Measurements from ENCODE around the gene IPO11. TPM values are rescaled to one million over a fixed set of nuclear protein-coding genes. Genes with fewer than 3 reads are reported as not detected.
"Not testable (repeated sequence)": the region's sequence is repeated elsewhere in the genome, so short reads cannot be mapped to it uniquely, and the experiment has no call there.

The IPO11 gene
- total and polyA plus RNA-seq, 12 donors, result 7.8 to 39.3 (median 32.5) TPM

DNA sequence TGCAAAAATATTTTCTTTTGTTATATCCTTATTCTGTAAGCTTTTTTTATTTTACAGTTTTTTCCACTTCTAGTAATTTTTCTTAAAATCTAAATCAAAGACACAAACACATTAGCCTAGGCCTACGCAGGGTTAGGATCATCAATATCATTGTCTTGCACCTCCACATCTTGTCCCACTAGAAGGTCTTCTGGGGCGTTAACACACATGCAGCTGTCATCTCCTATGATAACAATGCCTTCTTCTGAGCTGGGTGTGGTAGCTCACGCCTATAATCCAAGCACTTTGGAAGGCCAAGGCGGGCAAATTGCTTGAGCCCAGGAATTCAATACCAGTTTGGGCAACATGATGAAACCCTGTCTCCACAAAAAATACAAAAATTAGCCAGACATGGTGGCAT is 87.2 kb downstream of the IPO11 start:
- H3K9me3 ChIP-seq, result no peaks in the 10 kb centered on the region
- H3K4me1 ChIP-seq, result peaks cover 0 to 5% (median 0%) of the 10 kb centered on the region in 9 donors
- no peak overlapping the region for H3K27ac ChIP-seq
- TF ChIP-seq, protein P1, sequence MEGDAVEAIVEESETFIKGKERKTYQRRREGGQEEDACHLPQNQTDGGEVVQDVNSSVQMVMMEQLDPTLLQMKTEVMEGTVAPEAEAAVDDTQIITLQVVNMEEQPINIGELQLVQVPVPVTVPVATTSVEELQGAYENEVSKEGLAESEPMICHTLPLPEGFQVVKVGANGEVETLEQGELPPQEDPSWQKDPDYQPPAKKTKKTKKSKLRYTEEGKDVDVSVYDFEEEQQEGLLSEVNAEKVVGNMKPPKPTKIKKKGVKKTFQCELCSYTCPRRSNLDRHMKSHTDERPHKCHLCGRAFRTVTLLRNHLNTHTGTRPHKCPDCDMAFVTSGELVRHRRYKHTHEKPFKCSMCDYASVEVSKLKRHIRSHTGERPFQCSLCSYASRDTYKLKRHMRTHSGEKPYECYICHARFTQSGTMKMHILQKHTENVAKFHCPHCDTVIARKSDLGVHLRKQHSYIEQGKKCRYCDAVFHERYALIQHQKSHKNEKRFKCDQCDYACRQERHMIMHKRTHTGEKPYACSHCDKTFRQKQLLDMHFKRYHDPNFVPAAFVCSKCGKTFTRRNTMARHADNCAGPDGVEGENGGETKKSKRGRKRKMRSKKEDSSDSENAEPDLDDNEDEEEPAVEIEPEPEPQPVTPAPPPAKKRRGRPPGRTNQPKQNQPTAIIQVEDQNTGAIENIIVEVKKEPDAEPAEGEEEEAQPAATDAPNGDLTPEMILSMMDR (IDR thresholded peaks at IDR 0.05), result no peak
- no peak overlapping the region for H3K4me3 ChIP-seq
- WGBS, 2 donors, result 95 to 97% methylated on average over 4 of the region's 4 CpGs
- H3K36me3 ChIP-seq, result peaks cover 0 to 71% (median 3%) of the 10 kb centered on the region in 9 donors
- intact Hi-C loops (cut with DNase I), result loop anchor here in 1 of 10 donors (5.0 kb wide), 1 partner anchor 1108 kb away; no protein-coding TSS in a partner anchor
- no peaks in the 10 kb centered on the region for H3K27me3 ChIP-seq
- no peak for DNase-seq
- no peak for ATAC-seq

DNA sequence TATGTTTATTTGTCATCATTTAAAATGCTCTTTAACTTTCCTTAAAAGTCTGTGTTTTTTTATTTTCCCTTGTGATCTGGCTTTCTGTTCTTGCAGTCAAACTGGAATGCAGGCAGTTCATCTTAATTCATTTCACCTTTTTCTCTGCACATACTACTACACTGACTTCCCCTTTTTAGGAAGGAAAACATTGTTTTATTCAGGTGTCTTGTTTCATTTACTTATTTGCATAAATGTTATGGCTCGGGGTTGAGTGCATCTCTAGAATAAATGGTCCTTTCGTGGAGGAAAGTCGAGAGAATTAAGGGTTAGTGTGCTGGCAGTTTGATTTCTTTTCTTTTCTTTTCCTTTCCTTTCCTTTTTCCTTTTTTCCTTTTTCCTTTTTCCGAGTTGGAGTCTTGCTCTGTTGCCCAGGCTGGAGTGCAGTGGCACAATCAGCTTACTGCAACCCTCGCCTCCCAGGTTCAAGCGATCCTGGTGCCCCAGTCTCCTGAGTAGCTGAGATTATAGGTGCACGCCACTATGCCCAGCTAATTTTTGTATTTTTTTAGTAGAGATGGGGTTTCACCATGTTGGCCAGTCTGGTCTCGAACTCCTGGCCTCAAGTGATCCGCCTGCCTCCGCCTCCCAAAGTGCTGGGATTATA is 90.0 kb downstream of the IPO11 start:
- intact Hi-C loops (cut with DNase I), result no loop called here
- no peaks in the 10 kb centered on the region for H3K9me3 ChIP-seq
- TF ChIP-seq, protein P1 (IDR thresholded peaks at IDR 0.05), result no peak
- peaks cover 0 to 68% (median 3%) of the 10 kb centered on the region in 9 donors for H3K36me3 ChIP-seq
- H3K4me1 ChIP-seq, result peaks cover 0 to 5% (median 0%) of the 10 kb centered on the region in 9 donors
- no peak for DNase-seq
- no peak overlapping the region for H3K4me3 ChIP-seq
- H3K27me3 ChIP-seq, result no peaks in the 10 kb centered on the region
- ATAC-seq, result no peak
- no peak overlapping the region for H3K27ac ChIP-seq
- WGBS, 2 donors, result 97 to 98% methylated on average over 10 of the region's 10 CpGs

DNA sequence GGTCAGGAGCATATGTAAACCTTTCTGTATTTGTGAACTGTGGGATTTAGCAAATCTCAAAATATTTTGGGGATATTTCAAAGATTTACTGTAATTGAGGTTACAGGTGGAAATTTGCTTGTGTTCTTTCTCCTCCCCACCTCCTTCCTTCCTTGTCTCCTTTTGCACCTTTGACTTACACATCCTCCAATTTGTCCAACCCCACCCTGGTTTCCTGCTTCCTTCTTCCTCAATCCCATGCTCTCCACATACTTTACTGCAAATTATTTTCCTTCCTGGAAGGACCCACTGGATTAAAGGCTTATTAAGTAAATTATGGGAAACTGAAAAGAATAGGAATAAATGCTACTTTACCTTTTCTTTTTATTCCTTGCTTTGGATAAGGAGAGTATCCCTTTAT is 91.6 kb downstream of the IPO11 start:
- DNase-seq (no peak), ATAC-seq (no peak)
- Histone ChIP-seq H3K27me3 (no peaks in the 10 kb centered on the region), H3K4me1 (peaks cover 0 to 5% (median 0%) of the 10 kb centered on the region in 9 donors), H3K4me3 (no peak overlapping the region), H3K36me3 (peaks cover 0 to 59% (median 3%) of the 10 kb centered on the region in 9 donors), H3K27ac (peak overlapping the region in 1 of 10 donors; percentile 10), H3K9me3 (peaks cover 0 to 5% (median 0%) of the 10 kb centered on the region in 11 donors)
- TF ChIP-seq, protein P1 (IDR thresholded peaks at IDR 0.05), result no peak
- intact Hi-C loops (cut with DNase I), result no loop called here

DNA sequence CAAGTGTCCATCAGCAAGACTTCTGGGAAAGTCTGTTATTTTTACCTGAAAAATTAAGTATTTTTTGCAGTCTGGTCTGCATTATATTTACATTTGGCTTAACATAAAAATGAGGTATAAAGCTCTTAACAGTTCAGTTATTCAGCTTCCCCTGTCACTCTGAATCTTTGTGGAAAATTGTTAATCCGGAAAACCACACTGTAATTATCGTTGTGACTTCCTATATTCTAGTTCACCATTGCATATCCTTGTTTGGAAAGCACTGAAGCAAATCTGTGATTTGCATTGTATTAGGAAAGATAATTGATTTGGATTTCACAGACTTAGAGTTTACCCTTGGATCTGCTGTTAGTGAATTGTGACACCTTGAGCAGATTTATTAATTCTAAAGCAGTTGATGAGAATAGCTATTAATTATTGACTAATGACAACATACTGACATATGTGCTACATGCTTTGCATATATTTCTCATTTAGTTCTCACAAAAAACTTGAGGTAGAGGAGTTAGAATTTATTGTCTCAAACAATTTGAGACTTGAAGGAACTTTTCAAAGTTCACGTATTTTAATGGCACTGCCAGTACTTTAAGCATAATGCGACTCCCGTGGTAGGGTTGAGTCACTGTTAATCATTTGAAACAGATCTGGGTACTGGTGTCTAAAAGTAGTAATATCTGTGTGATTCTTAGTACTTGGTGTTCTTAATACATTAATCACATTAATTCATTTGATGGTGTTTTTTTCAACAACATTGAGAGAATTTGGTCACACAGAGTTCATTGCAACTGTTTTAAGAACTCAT is 94.3 kb downstream of the IPO11 start:
- Histone ChIP-seq H3K27ac (no peak overlapping the region), H3K27me3 (no peaks in the 10 kb centered on the region), H3K4me3 (no peak overlapping the region), H3K4me1 (peaks cover 0 to 23% (median 0%) of the 10 kb centered on the region in 9 donors), H3K36me3 (peaks cover 0 to 45% (median 0%) of the 10 kb centered on the region in 9 donors), H3K9me3 (peaks cover 0 to 5% (median 0%) of the 10 kb centered on the region in 11 donors)
- no peak for DNase-seq
- intact Hi-C loops (cut with DNase I), result no loop called here
- WGBS, 2 donors, result 90% methylated on average over 5 of the region's 5 CpGs
- no peak for ATAC-seq
- TF ChIP-seq, protein P1 (IDR thresholded peaks at IDR 0.05), result no peak

DNA sequence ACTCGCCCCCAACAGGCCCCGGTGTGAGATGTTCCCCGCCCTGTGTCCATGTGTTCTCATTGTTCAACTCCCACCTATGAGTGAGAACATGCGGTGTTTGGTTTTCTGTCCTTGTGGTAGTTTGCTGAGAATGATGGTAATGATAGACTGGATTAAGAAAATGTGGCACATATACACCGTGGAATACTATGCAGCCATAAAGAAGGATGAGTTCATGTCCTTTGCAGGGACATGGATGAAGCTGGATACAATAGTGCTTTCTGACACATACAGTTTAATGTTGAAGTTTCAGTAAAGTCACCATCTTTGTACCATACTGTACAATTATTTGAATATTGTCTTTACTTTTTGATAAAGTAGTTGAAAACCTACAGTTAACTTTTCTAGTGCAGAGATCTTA is 96.2 kb downstream of the IPO11 start:
- ATAC-seq, result not testable (repeated sequence)
- WGBS, 2 donors, result 96% methylated on average over 5 of the region's 5 CpGs
- H3K36me3 ChIP-seq, result peaks cover 0 to 45% (median 0%) of the 10 kb centered on the region in 9 donors

More for the DNA sequence above, 96.2 kb downstream of the IPO11 start:
- peaks cover 0 to 23% (median 0%) of the 10 kb centered on the region in 9 donors for H3K4me1 ChIP-seq
- H3K4me3 ChIP-seq; H3K27ac ChIP-seq; H3K9me3 ChIP-seq; intact Hi-C loops (cut with DNase I); H3K27me3 ChIP-seq; DNase-seq: not testable (repeated sequence)

Measured in heart right ventricle (tissue), 16 donors.